ENCODE results near the gene TMEM43.

Gene TMEM43

DNA sequence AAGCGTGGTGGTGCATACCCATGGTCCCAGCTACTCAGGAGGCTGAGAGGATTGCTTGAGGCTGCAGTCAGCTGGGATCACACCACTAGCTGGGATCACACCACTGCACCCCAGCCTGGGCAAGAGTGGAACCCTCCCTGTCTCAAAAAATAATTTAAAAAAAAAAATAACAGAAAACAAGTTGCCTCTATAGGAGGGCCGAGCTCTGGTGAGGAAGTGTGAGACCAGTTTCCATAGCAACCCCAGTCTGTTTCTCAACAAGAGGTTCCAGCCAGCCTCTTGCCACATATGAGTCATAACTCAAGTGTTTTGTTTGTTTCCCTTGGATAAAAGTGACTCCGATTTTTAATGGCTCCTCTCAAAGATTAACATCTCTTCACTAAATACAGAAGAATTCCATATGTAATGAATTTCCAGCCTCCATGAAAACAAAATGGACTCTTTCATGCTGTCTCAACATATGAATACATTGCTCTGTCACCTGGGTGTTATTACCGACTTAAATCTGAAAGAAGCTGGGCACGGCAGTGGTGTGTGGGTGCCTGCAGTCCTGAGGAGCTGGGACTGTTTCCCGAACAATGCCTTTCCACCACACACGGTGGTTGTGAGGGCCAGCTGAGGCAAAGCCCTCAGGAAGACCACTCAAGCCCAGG, 19.7 kb downstream of the TMEM43 start:
- Histone ChIP-seq H3K27me3 (ENCODE audit: control insufficient read depth in 2 of 2, insufficient read depth in 2 of 2, low read length in 2 of 2) (no peaks in the 10 kb centered on the region), H3K4me3 (ENCODE audit: low read length in 2 of 2) (peak overlapping the region in 1 of 2 donors; percentile 46), H3K9me3 (ENCODE audit: control insufficient read depth in 2 of 2, low read length in 2 of 2) (no peaks in the 10 kb centered on the region), H3K36me3 (ENCODE audit: control insufficient read depth in 2 of 2, insufficient read depth in 2 of 2, low read length in 2 of 2) (peaks cover 39 to 40% of the 10 kb centered on the region in 2 donors), H3K4me1 (ENCODE audit: control insufficient read depth in 2 of 2, insufficient read depth in 2 of 2, low read length in 2 of 2) (peaks cover 18 to 23% of the 10 kb centered on the region in 2 donors), H3K27ac (ENCODE audit: low read depth in 2 of 2, low read length in 2 of 2) (peak overlapping the region; percentile 78 to 82), H3K9ac (ENCODE audit: low read depth in 1 of 2, low read length in 2 of 2) (peak overlapping the region in 1 of 2 donors; percentile 19)

DNA sequence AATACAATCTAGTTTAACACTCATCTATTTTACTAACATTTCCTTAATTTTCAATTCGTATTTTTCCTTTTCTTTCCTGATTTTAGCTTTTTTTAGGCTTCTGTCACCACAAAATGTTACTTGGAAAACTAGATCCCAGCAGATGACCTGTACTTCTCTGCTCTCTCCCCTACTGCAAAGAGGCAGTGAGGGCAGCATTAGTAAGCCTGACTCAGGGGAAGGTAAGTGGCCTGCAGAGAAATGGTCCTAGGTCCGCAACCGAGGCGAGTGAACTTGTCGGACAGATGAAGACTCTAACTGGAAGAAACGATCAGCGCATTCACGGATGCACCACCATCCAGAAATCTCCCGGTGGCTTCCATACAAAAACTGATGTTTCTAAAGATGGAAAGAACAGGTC, 20.4 kb downstream of the TMEM43 start:
- Histone ChIP-seq H3K9ac (ENCODE audit: low read depth in 1 of 2, low read length in 2 of 2) (no peak overlapping the region), H3K27ac (ENCODE audit: low read depth in 2 of 2, low read length in 2 of 2) (peak overlapping the region; percentile 78 to 82), H3K36me3 (ENCODE audit: control insufficient read depth in 2 of 2, insufficient read depth in 2 of 2, low read length in 2 of 2) (peaks cover 34 to 41% of the 10 kb centered on the region in 2 donors), H3K4me1 (ENCODE audit: control insufficient read depth in 2 of 2, insufficient read depth in 2 of 2, low read length in 2 of 2) (peaks cover 18 to 23% of the 10 kb centered on the region in 2 donors), H3K4me3 (ENCODE audit: low read length in 2 of 2) (peak overlapping the region in 1 of 2 donors; percentile 46), H3K9me3 (ENCODE audit: control insufficient read depth in 2 of 2, low read length in 2 of 2) (no peaks in the 10 kb centered on the region), H3K27me3 (ENCODE audit: control insufficient read depth in 2 of 2, insufficient read depth in 2 of 2, low read length in 2 of 2) (no peaks in the 10 kb centered on the region)

DNA sequence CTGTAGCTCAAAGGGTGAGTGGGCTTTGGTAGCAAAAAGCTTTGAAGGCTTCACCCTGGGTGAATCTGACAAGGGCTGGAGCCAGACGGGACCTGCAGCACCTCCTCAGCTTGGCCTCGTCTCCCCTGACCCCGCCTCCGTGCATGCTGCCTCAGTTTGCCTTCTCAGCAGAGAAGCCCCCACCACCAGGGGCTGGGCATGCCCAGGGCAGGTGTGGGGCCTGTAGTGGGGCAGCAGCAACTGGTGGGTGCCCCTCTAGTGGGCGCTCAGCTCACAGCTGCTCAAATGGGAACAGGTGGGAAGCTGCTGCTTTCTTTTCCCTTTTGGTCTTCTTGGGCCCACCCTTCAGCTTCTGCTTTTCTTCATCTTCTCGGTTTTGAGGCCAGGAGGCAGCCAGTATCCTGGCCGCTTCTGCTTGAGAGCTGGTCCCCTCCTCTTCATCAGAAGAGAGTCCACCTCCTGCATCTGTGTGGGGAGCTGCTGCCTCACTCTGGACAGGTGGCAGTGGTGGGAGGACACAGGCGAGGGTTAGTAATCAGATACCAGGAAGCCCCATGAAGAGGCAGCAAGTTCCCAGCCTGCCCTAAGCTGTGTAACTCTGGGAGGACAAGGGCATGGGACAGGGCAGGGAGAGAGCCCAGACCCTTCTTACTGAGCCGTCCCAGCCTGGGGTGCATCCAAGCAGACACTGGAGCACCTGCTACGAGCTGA, 21.0 kb downstream of the TMEM43 start:
- Histone ChIP-seq H3K27me3 (ENCODE audit: control insufficient read depth in 2 of 2, insufficient read depth in 2 of 2, low read length in 2 of 2) (no peaks in the 10 kb centered on the region), H3K4me1 (ENCODE audit: control insufficient read depth in 2 of 2, insufficient read depth in 2 of 2, low read length in 2 of 2) (peaks cover 18 to 23% of the 10 kb centered on the region in 2 donors), H3K27ac (ENCODE audit: low read depth in 2 of 2, low read length in 2 of 2) (peak overlapping the region in 1 of 2 donors; percentile 78), H3K9me3 (ENCODE audit: control insufficient read depth in 2 of 2, low read length in 2 of 2) (no peaks in the 10 kb centered on the region), H3K36me3 (ENCODE audit: control insufficient read depth in 2 of 2, insufficient read depth in 2 of 2, low read length in 2 of 2) (peaks cover 29 to 44% of the 10 kb centered on the region in 2 donors), H3K9ac (ENCODE audit: low read depth in 1 of 2, low read length in 2 of 2) (no peak overlapping the region), H3K4me3 (ENCODE audit: low read length in 2 of 2) (no peak overlapping the region)

DNA sequence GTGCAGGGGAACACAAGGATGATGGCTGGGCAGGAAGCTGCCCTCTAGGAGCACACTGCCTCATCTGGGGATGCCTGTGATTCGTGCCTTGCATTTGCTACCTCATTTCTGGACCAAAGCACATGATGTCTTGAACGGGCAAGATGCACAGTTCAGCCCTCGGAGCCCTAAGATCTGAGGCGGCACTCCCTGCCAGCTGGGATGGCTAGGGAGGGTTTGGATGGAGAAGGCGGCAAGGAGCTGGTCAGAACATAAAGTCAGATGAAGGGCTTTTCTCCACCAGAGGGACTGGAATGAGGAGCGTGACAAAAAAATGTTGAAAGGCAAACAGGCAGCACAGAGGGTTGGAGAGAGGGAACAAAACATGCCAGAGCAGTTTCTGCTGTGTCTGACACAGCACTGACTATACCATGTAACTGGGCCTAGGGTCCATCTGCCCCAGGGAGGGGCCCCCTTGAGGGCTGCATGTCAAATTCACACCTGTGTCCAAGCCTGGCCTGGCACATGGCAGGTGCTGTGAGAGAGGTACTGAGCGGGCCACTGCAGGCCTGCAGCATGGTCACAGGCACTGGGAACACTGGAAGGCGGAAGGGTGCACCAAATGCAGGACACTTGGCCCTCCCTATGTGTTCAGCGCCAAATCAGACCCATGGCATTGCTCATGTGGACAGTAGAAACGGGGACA, 21.7 kb downstream of the TMEM43 start:
- Histone ChIP-seq H3K36me3 (ENCODE audit: control insufficient read depth in 2 of 2, insufficient read depth in 2 of 2, low read length in 2 of 2) (peaks cover 30 to 46% of the 10 kb centered on the region in 2 donors), H3K9me3 (ENCODE audit: control insufficient read depth in 2 of 2, low read length in 2 of 2) (no peaks in the 10 kb centered on the region), H3K4me3 (ENCODE audit: low read length in 2 of 2) (no peak overlapping the region), H3K9ac (ENCODE audit: low read depth in 1 of 2, low read length in 2 of 2) (no peak overlapping the region), H3K27ac (ENCODE audit: low read depth in 2 of 2, low read length in 2 of 2) (peak overlapping the region in 1 of 2 donors; percentile 78), H3K27me3 (ENCODE audit: control insufficient read depth in 2 of 2, insufficient read depth in 2 of 2, low read length in 2 of 2) (no peaks in the 10 kb centered on the region), H3K4me1 (ENCODE audit: control insufficient read depth in 2 of 2, insufficient read depth in 2 of 2, low read length in 2 of 2) (peaks cover 18 to 23% of the 10 kb centered on the region in 2 donors)

DNA sequence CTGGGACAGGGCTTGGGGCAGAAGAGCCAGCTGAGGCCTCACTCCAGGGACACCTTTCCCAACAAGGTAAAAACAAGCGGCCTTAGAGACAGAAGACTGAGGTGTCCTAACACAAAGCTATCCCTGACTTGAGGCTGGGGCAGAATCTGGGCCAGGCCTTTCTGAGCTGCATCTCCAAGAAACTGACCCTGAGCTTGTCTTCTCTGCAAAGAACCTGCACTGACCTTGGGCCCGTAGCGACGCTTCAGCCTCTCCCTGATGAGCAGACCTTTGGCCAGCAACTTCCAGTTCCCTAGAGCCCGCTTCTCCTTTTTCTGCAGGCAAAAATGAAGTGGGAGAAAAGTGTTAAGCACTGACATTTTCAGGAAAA, 22.2 kb downstream of the TMEM43 start:
- peaks cover 18 to 20% of the 10 kb centered on the region in 2 donors for H3K4me1 ChIP-seq (ENCODE audit: control insufficient read depth in 2 of 2, insufficient read depth in 2 of 2, low read length in 2 of 2)
- no peak overlapping the region for H3K9ac ChIP-seq (ENCODE audit: low read depth in 1 of 2, low read length in 2 of 2)
- H3K36me3 ChIP-seq (ENCODE audit: control insufficient read depth in 2 of 2, insufficient read depth in 2 of 2, low read length in 2 of 2), result peaks cover 30 to 47% of the 10 kb centered on the region in 2 donors
- H3K27ac ChIP-seq (ENCODE audit: low read depth in 2 of 2, low read length in 2 of 2), result no peak overlapping the region
- H3K9me3 ChIP-seq (ENCODE audit: control insufficient read depth in 2 of 2, low read length in 2 of 2), result no peaks in the 10 kb centered on the region
- no peaks in the 10 kb centered on the region for H3K27me3 ChIP-seq (ENCODE audit: control insufficient read depth in 2 of 2, insufficient read depth in 2 of 2, low read length in 2 of 2)
- no peak overlapping the region for H3K4me3 ChIP-seq (ENCODE audit: low read length in 2 of 2)

DNA sequence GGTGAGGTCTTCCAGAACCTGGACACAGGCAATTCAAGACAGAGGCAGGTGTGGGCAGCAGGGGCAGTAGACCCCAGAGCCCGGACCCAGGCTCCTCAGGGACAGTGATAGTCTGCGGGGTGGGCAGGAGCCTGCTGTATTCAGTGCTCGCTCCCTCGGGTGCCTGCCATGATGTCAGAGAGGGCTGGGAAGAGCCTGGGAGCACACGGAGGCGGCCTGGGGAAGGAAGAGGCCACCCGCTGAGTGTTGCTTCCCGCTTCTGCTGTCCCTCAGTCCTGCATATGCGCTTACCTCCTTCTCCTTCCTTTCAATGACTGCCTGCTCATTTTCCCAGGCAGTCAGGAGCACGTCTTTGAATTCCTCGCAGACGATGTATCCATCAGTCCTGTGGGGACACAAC, 22.8 kb downstream of the TMEM43 start:
- no peak overlapping the region for H3K9ac ChIP-seq (ENCODE audit: low read depth in 1 of 2, low read length in 2 of 2)
- no peak overlapping the region for H3K27ac ChIP-seq (ENCODE audit: low read depth in 2 of 2, low read length in 2 of 2)
- H3K9me3 ChIP-seq (ENCODE audit: control insufficient read depth in 2 of 2, low read length in 2 of 2), result no peaks in the 10 kb centered on the region
- H3K4me1 ChIP-seq (ENCODE audit: control insufficient read depth in 2 of 2, insufficient read depth in 2 of 2, low read length in 2 of 2), result peaks cover 18% of the 10 kb centered on the region in 2 donors
- no peak overlapping the region for H3K4me3 ChIP-seq (ENCODE audit: low read length in 2 of 2)
- peaks cover 34 to 48% of the 10 kb centered on the region in 2 donors for H3K36me3 ChIP-seq (ENCODE audit: control insufficient read depth in 2 of 2, insufficient read depth in 2 of 2, low read length in 2 of 2)
- no peaks in the 10 kb centered on the region for H3K27me3 ChIP-seq (ENCODE audit: control insufficient read depth in 2 of 2, insufficient read depth in 2 of 2, low read length in 2 of 2)

DNA sequence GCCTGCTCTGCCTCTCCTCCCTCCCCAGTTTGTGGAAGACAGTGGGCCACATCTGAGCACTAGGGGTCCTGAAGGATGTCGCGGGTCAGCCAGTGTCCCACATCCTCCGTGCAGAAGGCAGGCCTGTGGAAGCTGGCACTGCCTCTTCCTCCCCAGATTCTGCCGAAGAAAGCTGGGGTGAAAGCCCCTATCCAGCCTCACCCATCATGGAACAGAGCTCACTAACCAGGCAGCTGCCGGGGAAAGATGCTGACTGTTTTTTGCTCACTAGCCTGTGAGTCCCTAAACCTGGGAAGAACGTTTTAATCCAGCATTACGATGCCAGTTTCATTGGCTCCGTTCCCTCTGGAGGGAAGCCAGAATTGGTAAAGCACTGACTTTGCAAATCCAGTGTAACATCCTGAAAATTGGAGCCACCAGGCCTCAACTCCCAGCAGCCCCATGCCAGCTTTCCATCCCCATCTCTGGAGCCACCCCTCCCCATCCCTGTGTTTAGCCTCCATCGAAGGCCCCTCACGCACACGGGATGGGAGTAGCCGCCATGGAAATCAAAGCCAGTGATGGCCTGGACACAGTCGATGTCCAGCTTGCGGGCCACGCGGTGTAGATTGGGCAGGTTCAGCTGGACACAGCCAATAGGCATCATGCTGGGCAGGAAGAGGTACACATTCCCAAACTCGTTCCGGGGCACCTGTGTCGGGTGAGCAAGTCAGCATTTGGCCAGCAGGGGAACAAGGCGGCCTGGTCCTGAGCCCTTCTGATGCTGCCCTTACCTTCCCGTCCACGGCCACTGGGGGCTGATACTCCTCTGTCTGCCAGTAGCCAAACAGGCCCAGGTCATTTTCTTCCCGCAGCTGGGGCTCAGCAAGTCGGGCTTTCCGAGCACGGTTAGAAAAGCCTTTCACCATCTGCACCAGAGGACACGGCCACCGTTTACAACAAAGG, 23.5 kb downstream of the TMEM43 start:
- no peaks in the 10 kb centered on the region for H3K9me3 ChIP-seq (ENCODE audit: control insufficient read depth in 2 of 2, low read length in 2 of 2)
- H3K27ac ChIP-seq (ENCODE audit: low read depth in 2 of 2, low read length in 2 of 2), result no peak overlapping the region
- peaks cover 18% of the 10 kb centered on the region in 2 donors for H3K4me1 ChIP-seq (ENCODE audit: control insufficient read depth in 2 of 2, insufficient read depth in 2 of 2, low read length in 2 of 2)
- H3K4me3 ChIP-seq (ENCODE audit: low read length in 2 of 2), result no peak overlapping the region
- peaks cover 40 to 46% of the 10 kb centered on the region in 2 donors for H3K36me3 ChIP-seq (ENCODE audit: control insufficient read depth in 2 of 2, insufficient read depth in 2 of 2, low read length in 2 of 2)
- no peak overlapping the region for H3K9ac ChIP-seq (ENCODE audit: low read depth in 1 of 2, low read length in 2 of 2)
- H3K27me3 ChIP-seq (ENCODE audit: control insufficient read depth in 2 of 2, insufficient read depth in 2 of 2, low read length in 2 of 2), result no peaks in the 10 kb centered on the region

DNA sequence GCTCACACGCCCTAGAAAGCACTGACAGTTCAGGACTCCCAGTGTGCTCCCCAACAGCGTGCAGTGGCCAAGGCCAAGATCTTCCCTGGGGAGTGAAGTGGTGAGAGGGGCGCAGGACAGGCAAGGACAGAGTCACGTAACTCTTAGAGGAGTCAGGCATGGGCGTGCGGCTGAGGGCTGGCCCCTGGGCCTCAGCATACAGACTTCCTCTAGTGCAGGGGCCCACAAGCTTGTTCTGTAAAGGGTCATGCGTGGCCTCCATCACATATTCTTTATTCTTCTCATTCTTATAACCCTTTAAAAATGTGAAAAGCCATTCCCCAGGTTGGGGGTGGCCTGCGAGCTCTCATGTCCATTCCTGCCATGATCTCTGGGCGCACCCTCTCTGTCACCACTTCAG, 25.2 kb downstream of the TMEM43 start:
- H3K9me3 ChIP-seq (ENCODE audit: control insufficient read depth in 2 of 2, low read length in 2 of 2), result no peaks in the 10 kb centered on the region
- no peak overlapping the region for H3K27ac ChIP-seq (ENCODE audit: low read depth in 2 of 2, low read length in 2 of 2)
- H3K9ac ChIP-seq (ENCODE audit: low read depth in 1 of 2, low read length in 2 of 2), result no peak overlapping the region
- peaks cover 50 to 51% of the 10 kb centered on the region in 2 donors for H3K36me3 ChIP-seq (ENCODE audit: control insufficient read depth in 2 of 2, insufficient read depth in 2 of 2, low read length in 2 of 2)
- no peak overlapping the region for H3K4me3 ChIP-seq (ENCODE audit: low read length in 2 of 2)
- H3K4me1 ChIP-seq (ENCODE audit: control insufficient read depth in 2 of 2, insufficient read depth in 2 of 2, low read length in 2 of 2), result peaks cover 5 to 7% of the 10 kb centered on the region in 2 donors
- no peaks in the 10 kb centered on the region for H3K27me3 ChIP-seq (ENCODE audit: control insufficient read depth in 2 of 2, insufficient read depth in 2 of 2, low read length in 2 of 2)

DNA sequence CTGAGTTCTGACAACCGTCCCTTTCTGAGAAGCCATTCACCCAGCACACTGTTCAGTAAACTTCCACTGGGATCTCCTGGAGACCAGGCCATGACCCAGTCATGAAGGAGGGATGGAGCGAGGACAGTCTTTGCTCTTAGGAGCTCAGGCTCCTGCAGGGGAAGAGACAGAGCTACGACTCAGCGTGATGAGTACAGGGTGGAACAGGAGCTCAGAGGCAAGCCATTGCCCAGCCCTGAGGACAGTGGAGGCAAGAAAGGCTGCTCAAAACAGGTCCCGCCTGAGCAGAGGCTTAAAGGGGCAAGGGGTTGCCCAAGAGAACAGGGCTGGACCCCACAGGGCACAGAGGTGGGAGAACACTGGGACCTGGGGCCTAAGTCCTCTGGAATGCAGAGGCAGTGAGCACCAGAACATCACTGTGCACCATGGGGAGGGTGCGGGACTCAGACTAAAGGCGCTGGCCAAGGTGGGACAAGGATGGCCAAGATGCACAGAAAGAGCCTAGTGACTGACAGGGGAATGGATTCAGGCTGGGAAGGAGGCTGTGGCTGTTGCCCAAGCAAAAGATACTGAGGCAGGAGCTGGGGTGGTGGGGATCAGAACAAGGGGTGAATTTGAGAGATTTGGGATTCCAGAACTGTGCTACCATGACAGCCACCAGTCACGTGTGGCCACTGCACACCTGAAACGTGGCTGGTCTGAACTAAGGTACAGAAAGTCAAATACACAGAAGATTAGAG, 25.8 kb downstream of the TMEM43 start:
- H3K4me1 ChIP-seq (ENCODE audit: control insufficient read depth in 2 of 2, insufficient read depth in 2 of 2, low read length in 2 of 2), result peaks cover 0 to 2% of the 10 kb centered on the region in 2 donors
- H3K27me3 ChIP-seq (ENCODE audit: control insufficient read depth in 2 of 2, insufficient read depth in 2 of 2, low read length in 2 of 2), result no peaks in the 10 kb centered on the region
- H3K27ac ChIP-seq (ENCODE audit: low read depth in 2 of 2, low read length in 2 of 2), result no peak overlapping the region
- no peak overlapping the region for H3K4me3 ChIP-seq (ENCODE audit: low read length in 2 of 2)
- H3K9me3 ChIP-seq (ENCODE audit: control insufficient read depth in 2 of 2, low read length in 2 of 2), result no peaks in the 10 kb centered on the region
- no peak overlapping the region for H3K9ac ChIP-seq (ENCODE audit: low read depth in 1 of 2, low read length in 2 of 2)
- peaks cover 46 to 50% of the 10 kb centered on the region in 2 donors for H3K36me3 ChIP-seq (ENCODE audit: control insufficient read depth in 2 of 2, insufficient read depth in 2 of 2, low read length in 2 of 2)

All from mucosa of rectum (tissue), 2 donors.